GM19328 (cell line): ENCODE measurements around the gene CNNM2.
A peak's percentile ranks its signal among the peaks of the same experiment; 100 is the strongest.

Experiments used
- ATAC-seq: cut with Tn5 transposase; IDR thresholded peaks from one replicate; pipeline ENCODE4 v1.9.1; 2021; ENCODE audit warnings: mild to moderate bottlenecking, moderate library complexity; ENCODE audit not compliant: unreplicated experiment

The CNNM2 gene

DNA sequence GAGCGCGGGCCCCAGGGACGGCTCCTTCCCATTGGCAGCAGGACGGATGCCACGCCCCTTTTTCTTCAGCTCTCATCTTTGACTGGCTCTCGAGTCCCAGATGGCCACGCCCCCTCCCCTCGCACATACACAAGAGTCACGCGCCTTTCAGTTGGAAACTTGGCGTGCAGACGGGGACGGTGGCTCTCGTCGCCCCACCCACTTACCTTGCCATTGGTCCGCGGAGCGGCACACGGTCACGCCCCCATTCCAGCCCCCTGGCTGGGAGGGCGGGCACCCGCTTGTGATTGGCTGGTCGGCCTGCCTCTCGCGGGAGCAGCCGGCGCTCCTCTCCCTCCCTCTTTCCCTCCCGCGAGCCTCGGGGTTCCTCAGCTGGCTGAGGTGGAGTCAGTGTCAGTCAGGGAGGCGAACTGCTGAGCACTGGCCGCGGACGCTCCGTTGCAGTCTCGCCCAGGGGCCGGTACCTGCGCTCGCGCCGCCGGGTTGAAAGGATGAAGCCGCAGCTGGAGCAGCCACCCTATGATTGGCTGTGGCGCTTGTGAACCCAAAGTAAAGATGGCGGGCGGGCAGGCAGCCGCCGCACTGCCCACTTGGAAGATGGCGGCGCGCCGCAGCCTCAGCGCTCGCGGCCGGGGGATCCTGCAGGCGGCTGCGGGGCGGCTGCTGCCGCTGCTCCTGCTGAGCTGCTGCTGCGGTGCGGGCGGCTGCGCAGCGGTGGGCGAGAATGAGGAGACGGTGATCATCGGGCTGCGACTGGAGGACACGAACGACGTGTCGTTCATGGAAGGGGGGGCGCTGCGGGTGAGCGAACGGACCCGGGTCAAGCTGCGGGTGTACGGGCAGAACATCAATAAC is at the start of gene CNNM2:
Gene CNNM2 (plus strand): TSS at position 333 of the 855 bp plus-strand sequence. CDS start 187 bp downstream, at position 520.
- ATAC-seq, result peak; percentile 90

DNA sequence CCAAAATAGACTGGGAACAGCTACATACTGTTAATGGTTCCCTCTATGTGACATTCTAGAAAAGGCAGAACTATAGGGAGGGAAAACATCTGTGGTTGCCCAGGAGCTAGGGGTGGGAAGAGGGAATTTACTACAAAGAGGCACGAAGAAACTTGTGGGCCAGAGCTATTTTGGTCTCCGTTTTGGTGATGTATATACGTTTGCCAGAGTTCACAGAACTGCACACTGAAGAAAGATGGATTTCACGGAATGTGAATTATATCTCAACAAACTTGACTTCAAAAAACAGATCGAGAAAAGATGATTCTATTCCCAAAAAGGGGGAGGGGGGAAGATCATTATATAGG is 49.2 kb upstream of the CNNM2 start:
- ATAC-seq, result no peak

DNA sequence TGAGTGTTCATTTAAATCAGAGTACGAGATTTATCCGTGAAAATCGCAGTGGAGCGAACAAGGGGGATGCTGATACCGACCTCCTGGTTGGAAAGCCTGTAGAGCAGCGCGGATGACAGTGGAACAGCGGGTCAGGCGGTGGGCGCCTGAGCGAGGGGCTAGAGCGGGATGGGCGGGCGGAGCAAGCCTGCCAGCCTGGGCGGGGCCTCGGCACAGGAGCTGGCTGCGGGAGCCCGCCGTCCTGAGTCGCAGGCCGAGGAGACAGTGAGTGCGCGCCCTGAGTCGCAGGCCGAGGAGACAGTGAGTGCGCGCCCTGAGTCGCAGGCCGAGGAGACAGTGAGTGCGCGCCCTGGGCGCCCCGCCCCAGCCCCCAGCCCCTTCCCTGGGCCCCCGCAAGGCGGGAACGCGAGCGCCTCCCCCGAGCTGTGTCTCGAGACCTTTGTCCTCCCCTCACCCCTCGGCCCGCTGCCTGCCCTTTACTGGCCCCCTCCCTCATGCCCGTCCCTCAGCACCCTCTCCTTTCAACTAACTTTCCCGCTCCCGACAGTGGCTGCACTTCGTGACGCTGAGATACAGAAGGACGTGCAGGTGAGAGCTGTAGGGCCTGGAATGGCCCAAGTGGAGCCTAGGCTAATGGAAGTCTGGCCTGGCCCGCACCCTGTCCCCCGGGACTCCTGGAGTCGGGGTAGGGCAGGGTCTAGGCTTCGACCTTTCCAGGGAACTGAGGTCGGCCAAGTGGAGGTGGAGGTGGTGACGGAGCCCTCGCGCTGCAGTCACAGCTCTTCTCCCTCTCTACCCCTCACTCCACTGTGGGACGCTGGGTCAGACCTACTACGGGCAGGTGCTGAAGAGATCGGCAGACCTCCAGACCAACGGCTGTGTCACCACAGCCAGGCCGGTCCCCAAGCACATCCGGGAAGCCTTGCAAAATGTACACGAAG is 48.6 kb upstream of the CNNM2 start, which contains the start of gene AS3MT:
Gene AS3MT (plus strand): TSS at position 213 of the 941 bp plus-strand sequence. CDS start 123 bp downstream, at position 336.
- no peak for ATAC-seq

GRCh38 chr10:102870221-102870620 is 47.9 kb upstream of the CNNM2 start:
- ATAC-seq, result no peak

DNA sequence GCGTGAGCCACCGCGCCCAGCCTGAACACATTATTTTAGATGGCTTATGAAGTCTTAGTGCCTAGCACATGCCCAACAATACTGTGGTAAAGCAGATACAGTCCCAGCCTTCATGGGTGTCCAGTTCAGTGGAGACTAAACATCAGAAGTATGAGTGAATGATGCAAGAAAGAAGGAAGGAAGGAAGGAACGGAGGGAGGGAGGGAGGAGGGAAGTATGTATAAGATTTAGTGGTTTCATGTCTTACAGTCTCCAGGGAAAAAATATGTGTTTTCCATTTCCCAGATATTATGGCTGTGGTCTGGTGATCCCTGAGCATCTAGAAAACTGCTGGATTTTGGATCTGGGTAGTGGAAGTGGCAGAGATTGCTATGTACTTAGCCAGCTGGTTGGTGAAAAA is 45.9 kb upstream of the CNNM2 start:
- no peak for ATAC-seq

- ATAC-seq, result no peak
Observed at GRCh38 chr10:102876747-102877153, 41.3 kb upstream of the CNNM2 start.

- no peak for ATAC-seq
Observed at GRCh38 chr10:102878629-102879028, 39.5 kb upstream of the CNNM2 start.

DNA sequence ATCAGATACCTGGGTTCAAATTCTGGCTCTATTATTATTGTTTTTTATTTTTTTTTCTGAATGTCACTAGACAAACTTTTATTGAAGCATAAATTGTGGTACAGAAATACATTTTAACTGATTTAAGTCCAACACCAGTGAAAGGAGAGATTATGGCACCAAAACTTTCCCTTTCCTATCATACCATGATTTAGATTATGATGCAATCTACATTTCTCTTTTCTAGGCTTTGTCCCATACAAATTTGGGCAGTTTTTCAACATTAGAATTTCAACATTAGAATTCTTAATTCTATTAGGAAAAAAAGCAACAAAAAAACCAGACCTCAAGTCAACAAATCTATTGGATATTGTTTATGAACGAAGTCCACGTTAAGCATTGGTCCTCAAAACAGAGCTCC is 37.8 kb upstream of the CNNM2 start:
- no peak for ATAC-seq

DNA sequence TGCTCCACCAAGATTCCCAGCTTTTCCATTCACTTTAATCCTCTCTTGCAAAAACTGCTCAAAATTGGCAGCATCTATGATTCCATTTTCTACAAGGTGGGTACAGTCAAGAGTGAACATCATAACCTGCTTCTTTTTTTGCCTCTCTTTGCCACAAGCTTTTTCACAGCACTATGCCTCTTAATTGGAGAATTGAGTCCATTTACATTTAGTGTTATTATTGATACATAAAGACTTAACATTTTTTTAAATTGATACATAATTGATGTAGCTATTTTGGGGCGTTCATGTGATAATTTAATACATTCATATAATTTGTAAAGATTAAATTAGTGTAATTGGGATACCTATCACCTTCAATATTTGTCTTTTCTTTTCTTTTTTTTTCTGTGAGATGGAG is 30.0 kb upstream of the CNNM2 start:
- no peak for ATAC-seq

DNA sequence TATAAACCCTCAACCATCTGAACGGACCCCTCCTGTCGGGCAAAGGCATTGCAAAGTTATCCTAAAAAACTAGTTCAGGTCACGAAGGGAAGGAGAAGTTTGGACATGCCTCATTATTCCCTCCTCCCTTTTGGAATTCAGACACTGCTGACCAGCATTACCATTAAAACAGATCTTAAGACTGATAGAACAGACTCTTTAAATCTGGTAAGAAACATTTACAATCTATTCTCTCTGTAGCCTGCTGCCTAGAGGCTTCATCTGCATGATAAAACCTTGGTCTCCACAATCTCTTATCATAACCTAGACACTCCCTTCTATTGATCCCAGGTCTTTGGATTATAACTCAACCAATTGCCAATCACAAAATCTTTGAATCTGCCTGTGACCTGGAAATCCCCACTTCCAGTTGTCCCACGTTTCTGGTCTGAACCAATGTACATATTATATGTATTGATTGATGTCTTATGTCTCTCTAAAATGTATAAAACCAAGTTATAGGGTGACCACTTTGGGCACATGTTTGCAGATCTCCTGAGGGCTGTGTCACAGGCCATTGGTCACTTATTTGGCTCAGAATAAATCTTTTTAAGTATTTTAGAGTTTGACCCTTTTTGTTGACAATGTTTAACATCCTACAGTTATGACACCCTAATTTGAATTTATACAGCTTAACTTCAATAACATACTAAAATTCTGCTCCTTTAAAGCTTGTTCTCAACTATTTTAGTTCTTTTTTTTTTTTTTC is 23.5 kb upstream of the CNNM2 start:
- no peak for ATAC-seq

DNA sequence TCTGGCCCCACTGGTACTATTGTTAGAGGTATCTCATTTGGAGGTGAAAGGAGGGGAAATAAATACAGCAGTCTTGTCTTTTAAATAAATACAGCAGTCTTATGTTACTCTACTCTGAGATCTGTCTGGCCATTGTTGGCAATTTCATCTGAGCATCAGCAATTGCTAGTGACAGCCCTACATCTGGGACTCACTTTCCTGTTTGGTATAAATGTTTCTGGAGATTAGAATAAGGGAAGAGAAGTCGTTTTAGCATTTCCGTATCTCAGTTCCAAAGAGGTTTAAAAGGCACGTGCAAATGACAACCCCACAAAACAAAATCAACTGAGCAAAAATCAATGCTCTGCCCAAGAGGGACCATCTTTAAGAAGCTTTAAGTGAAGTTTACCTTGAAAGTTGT is 18.1 kb upstream of the CNNM2 start:
- ATAC-seq, result no peak

GRCh38 chr10:102904346-102904745 is 13.7 kb upstream of the CNNM2 start:
- ATAC-seq, result no peak

DNA sequence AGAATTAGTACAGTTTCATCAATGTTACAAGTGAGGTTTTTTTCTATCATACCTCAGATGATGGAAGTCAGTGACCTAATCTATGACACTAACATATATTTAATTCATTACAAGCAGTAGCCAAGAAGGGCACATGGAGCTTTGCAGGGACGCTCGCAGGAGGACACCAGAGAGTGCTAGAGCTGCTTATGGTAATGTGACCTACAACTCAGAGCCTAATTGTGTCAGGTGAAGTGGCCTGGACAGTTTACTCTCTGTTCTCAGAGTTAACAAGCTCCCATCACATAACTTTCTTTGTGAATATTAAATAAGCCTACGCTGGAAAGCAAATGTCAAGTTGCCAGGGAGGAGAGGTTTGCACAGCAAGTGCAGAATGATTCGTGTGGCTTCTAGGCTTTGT is 11.6 kb upstream of the CNNM2 start:
- ATAC-seq, result no peak

DNA sequence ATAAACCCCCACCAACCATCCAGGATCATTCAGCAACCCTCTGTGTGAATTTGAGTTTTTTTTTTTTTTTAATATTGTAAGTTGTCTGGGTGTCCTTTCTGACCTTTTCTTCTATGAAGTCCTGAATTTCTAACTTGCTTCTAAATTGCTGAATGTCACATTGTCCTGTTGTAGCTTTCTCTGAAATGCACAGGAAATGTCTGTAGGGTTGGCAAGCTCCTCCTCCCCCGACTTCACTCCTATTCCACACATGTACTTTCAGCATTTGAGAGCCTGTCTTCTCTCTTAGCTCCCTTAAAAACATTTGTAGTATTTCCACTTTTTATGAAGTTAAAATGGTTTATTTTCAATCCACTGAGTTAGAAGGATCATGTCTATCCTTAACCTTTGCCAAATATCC is 3.3 kb upstream of the CNNM2 start:
- ATAC-seq, result no peak

DNA sequence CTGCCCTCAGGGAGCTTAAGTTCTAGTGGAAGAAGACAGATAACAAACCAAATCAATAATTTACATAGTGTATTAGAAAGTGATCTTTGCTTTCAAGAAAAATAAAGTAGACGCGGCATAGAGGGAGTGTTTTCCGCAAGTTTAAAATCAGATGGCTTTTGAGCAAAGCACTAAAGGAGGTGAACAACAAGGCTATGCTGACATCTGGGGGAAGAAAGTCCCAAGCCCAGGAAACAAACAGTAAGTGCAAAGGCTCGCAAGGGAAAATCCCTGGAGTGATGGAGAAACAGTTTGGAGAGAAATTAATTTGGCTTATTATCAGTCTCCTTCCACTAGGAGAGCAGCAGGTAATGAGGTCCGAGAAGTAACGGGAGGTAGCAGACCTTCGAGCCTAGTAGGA is 1.9 kb upstream of the CNNM2 start:
- ATAC-seq, result no peak

GRCh38 chr10:102917314-102917961 is 656 bp upstream of the CNNM2 start:
- no peak for ATAC-seq

GRCh38 chr10:102918817-102919245 is 737 bp downstream of the CNNM2 start:
- ATAC-seq, result peak; percentile 0

GRCh38 chr10:102919246-102919959 is 1.3 kb downstream of the CNNM2 start:
- ATAC-seq, result no peak

GRCh38 chr10:102919992-102920739 is 2.1 kb downstream of the CNNM2 start:
- no peak for ATAC-seq
